Nephron progenitor cell (in vitro differentiated cells): ENCODE measurements around the gene INPP5F.

ENCODE experiments used
- DNase-seq: peaks from one replicate; pipeline ENCODE4 v3.0.0; 2021
- H3K27ac Mint-ChIP-seq: 2 replicates; pipeline ENCODE4 v1.8.0; 2021; ENCODE audit warnings: mild to moderate bottlenecking, moderate library complexity, mixed read lengths
- H3K27me3 Mint-ChIP-seq: 2 replicates; pipeline ENCODE4 v1.8.0; 2021; ENCODE audit warnings: mild to moderate bottlenecking, low read depth, mixed read lengths; ENCODE audit not compliant: poor library complexity
- H3K36me3 Mint-ChIP-seq: 2 replicates; pipeline ENCODE4 v1.8.0; 2021; ENCODE audit warnings: low read depth, mixed read lengths
- H3K4me1 Mint-ChIP-seq: 2 replicates; pipeline ENCODE4 v1.8.0; 2021; ENCODE audit warnings: mixed read lengths
- H3K4me3 Mint-ChIP-seq: 2 replicates; pipeline ENCODE4 v1.8.0; 2021; ENCODE audit warnings: mild to moderate bottlenecking, moderate library complexity, mixed read lengths
- H3K9me3 Mint-ChIP-seq: 2 replicates; pipeline ENCODE4 v1.8.0; 2021; ENCODE audit warnings: mild to moderate bottlenecking, moderate library complexity, mixed read lengths
- CTCF ChIP-seq: fragments of 200-600 bp; sonication (generic); IDR thresholded peaks from 2 replicates; pipeline ENCODE4 v1.5.0; 2021; ENCODE audit warnings: antibody characterized with exemption

Gene INPP5F

GRCh38 chr10:119778776-119779445 is 53.1 kb downstream of the INPP5F start:
- H3K9me3 Mint-ChIP-seq = no peaks in the 10 kb centered on the region
- no peak overlapping the region for H3K4me3 Mint-ChIP-seq
- no peak for DNase-seq
- no peaks in the 10 kb centered on the region for H3K4me1 Mint-ChIP-seq
- no peak for TF ChIP-seq CTCF
- peaks cover 13% of the 10 kb centered on the region for H3K36me3 Mint-ChIP-seq
- H3K27ac Mint-ChIP-seq = no peak overlapping the region
- H3K27me3 Mint-ChIP-seq = no peaks in the 10 kb centered on the region

GRCh38 chr10:119780879-119781480 is 55.1 kb downstream of the INPP5F start:
- no peak for TF ChIP-seq CTCF
- Mint-ChIP-seq H3K36me3 (peaks cover 13% of the 10 kb centered on the region), H3K4me1 (peaks cover 15% of the 10 kb centered on the region), H3K27me3 (no peaks in the 10 kb centered on the region), H3K9me3 (no peaks in the 10 kb centered on the region), H3K27ac (no peak overlapping the region), H3K4me3 (no peak overlapping the region)
- DNase-seq = no peak

GRCh38 chr10:119781498-119781897 is 55.6 kb downstream of the INPP5F start:
- DNase-seq = no peak

GRCh38 chr10:119782981-119783664 is 57.3 kb downstream of the INPP5F start:
- no peak for TF ChIP-seq CTCF
- no peak overlapping the region for H3K27ac Mint-ChIP-seq
- no peak for DNase-seq
- no peaks in the 10 kb centered on the region for H3K9me3 Mint-ChIP-seq
- no peak overlapping the region for H3K4me3 Mint-ChIP-seq
- H3K27me3 Mint-ChIP-seq = no peaks in the 10 kb centered on the region
- H3K4me1 Mint-ChIP-seq = peaks cover 21% of the 10 kb centered on the region
- peaks cover 9% of the 10 kb centered on the region for H3K36me3 Mint-ChIP-seq

More at GRCh38 chr10:119781498-119781897, 55.6 kb downstream of the INPP5F start:
- peaks cover 21% of the 10 kb centered on the region for H3K4me1 Mint-ChIP-seq
- H3K27me3 Mint-ChIP-seq = no peaks in the 10 kb centered on the region
- no peak overlapping the region for H3K27ac Mint-ChIP-seq
- H3K9me3 Mint-ChIP-seq = no peaks in the 10 kb centered on the region
- H3K36me3 Mint-ChIP-seq = peaks cover 11% of the 10 kb centered on the region
- no peak for TF ChIP-seq CTCF
- H3K4me3 Mint-ChIP-seq = no peak overlapping the region

GRCh38 chr10:119783665-119784027 is 57.8 kb downstream of the INPP5F start:
- no peak overlapping the region for H3K4me3 Mint-ChIP-seq
- H3K27ac Mint-ChIP-seq = no peak overlapping the region
- no peak for TF ChIP-seq CTCF
- H3K27me3 Mint-ChIP-seq = peaks cover 2% of the 10 kb centered on the region
- no peak for DNase-seq
- peaks cover 9% of the 10 kb centered on the region for H3K36me3 Mint-ChIP-seq
- H3K9me3 Mint-ChIP-seq = no peaks in the 10 kb centered on the region
- H3K4me1 Mint-ChIP-seq = peaks cover 21% of the 10 kb centered on the region
